GM12873 (cell line): Measurements from ENCODE around the gene HSD17B8.
A peak's percentile ranks its signal among the peaks of the same experiment; 100 is the strongest.

Experiments
- TF ChIP-seq, protein P1 (sequence below): IDR thresholded peaks from 2 replicates; pipeline ENCODE4 v1.5.1; 2012; ENCODE audit warnings: low read depth, mild to moderate bottlenecking, moderate library complexity, low read length, control low read depth; ENCODE audit not compliant: insufficient read depth; ENCODE audit errors: missing control alignments

The HSD17B8 gene

DNA sequence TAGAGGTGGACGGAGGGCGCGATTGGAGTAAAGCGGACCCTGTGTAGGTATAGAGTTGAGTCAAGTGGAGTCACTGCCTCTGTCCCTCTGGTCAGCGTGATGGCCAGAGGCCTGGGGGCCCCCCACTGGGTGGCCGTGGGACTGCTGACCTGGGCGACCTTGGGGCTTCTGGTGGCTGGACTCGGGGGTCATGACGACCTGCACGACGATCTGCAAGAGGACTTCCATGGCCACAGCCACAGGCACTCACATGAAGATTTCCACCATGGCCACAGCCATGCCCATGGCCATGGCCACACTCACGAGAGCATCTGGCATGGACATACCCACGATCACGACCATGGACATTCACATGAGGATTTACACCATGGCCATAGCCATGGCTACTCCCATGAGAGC is 3.3 kb upstream of the HSD17B8 start:
- TF ChIP-seq, protein P1, sequence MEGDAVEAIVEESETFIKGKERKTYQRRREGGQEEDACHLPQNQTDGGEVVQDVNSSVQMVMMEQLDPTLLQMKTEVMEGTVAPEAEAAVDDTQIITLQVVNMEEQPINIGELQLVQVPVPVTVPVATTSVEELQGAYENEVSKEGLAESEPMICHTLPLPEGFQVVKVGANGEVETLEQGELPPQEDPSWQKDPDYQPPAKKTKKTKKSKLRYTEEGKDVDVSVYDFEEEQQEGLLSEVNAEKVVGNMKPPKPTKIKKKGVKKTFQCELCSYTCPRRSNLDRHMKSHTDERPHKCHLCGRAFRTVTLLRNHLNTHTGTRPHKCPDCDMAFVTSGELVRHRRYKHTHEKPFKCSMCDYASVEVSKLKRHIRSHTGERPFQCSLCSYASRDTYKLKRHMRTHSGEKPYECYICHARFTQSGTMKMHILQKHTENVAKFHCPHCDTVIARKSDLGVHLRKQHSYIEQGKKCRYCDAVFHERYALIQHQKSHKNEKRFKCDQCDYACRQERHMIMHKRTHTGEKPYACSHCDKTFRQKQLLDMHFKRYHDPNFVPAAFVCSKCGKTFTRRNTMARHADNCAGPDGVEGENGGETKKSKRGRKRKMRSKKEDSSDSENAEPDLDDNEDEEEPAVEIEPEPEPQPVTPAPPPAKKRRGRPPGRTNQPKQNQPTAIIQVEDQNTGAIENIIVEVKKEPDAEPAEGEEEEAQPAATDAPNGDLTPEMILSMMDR, result peak; percentile 34

GRCh38 chr6:33201935-33202334 is 2.5 kb upstream of the HSD17B8 start:
- TF ChIP-seq, protein P1, result no peak

DNA sequence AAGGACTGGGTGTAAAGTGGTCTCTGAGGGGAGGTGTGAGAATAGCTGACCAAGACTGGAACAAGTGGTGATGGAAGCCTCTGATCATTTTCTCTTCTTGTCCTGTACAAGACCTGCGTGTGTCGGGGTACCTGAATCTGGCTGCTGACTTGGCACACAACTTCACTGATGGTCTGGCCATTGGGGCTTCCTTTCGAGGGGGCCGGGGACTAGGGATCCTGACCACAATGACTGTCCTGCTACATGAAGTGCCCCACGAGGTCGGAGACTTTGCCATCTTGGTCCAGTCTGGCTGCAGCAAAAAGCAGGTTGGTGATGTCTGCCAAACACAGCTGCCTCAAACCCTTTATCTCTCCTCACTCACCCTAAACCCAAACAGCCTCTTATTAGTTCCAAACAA is 1.7 kb upstream of the HSD17B8 start:
- TF ChIP-seq, protein P1, result no peak

- TF ChIP-seq, protein P1, result no peak
Observed at GRCh38 chr6:33203443-33204164, 851 bp upstream of the HSD17B8 start.

DNA sequence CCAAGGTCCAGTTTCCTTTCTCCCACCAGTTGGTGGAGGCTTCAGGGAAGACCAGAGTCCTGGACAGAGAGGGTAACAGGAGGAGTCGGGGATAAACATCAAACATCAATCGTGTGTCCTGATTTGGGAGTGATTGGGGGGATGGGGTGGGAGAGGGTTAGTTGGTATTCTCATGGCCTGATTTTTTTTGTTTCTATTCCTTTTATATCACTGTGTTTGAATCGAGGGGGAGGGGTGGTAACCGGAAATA is 365 bp upstream of the HSD17B8 start:
- TF ChIP-seq, protein P1, result no peak

DNA sequence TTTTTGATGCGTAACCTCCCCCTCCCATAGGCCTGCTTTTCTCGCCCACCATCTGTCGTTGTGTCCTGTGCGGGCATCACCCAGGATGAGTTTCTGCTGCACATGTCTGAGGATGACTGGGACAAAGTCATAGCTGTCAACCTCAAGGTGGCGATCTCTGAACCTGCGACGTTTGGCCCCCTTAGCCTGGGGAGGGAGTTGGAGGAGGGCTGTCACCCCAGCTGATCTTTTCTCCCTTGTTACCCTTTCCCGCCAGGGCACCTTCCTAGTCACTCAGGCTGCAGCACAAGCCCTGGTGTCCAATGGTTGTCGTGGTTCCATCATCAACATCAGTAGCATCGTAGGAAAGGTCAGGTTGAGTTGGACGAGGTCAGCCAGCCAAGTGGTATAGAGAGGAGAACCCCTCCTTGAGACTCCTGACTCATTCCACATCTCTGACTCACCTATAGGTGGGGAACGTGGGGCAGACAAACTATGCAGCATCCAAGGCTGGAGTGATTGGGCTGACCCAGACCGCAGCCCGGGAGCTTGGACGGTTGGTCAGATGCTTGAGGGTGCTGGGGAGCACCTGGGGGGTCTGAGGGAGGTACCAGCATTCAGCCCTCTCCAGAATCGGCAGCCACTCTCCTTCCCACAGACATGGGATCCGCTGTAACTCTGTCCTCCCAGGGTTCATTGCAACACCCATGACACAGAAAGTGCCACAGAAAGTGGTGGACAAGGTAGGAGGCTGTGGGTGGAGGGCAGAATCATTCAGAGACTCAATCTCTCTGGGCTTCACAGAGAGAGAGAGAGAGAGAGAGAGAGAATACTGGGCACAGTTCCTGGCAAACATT is 954 bp downstream of the HSD17B8 start:
- TF ChIP-seq, protein P1, result peak; percentile 44

DNA sequence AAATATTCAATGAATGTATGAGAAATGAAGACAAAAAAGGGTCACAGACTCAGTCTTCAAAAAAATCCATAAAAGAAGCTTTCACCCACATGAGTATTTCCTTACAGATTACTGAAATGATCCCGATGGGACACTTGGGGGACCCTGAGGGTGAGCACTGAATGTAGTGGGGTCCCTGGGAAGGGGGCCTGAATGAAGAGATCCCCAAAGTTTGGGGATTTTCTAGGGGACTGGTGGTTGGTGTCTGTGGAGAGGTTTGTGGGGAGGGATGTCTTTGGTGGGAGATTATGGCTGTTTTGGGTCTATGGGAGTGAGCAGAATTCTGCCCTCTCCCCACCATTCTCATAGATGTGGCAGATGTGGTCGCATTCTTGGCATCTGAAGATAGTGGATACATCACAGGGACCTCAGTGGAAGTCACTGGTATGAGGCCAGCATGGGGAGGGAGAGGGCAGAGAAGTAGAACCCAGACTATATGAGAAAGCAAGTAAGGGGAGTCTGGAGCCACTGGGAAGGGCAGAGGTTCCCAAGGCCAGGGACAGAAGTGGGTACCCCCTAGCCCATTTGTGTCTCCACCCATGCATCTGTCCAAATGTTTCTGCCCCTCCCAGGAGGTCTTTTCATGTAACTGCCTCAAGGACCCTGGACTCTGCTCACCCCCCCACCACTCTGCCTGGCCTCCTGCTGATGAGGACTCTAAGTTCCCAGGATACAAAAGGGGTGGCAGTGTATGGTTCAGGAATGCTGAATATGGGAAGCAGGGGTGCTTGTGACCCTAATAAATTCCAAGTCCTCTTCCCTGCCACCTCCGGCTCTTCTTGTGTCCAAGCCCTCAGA is 1.8 kb downstream of the HSD17B8 start:
- TF ChIP-seq, protein P1, result no peak
